HG03039 (cell line): ENCODE measurements around the gene HOXB9.

Experiments
- ATAC-seq: cut with Tn5 transposase; IDR thresholded peaks from one replicate; pipeline ENCODE4 v1.9.1; 2021; ENCODE audit warnings: mild to moderate bottlenecking, moderate library complexity; ENCODE audit not compliant: unreplicated experiment

The HOXB9 gene

DNA sequence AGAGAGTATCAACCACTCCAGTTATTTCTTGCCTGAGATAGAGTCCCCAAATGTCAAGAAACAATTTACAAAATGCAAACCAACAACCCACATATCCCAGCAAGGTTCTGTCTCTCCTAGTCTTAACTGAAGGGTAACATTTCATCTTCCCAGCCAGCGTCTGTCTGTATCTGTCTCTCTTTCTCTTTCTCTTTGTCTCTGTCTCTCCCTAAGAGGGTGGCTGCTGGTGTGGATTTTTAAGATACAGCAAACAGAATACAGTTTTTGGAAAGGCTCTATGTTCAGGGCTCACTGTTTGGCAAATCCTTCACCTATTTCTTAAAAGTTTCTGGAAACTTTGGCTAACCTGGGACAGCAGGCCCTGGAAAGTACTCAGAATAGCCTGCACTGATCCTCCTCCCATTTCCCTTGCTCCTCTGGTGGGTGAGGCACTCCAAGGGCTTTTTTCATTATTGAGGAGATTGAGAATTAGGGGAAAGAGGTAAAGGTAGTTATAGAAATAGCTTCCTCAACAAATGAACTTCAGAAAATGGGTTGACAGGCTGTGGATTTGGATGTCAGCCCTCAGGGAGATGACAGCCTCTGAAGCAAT, 54.2 kb downstream of the HOXB9 start:
- no peak for ATAC-seq
